ENCODE measurements around the gene PRRC2C.

DNA sequence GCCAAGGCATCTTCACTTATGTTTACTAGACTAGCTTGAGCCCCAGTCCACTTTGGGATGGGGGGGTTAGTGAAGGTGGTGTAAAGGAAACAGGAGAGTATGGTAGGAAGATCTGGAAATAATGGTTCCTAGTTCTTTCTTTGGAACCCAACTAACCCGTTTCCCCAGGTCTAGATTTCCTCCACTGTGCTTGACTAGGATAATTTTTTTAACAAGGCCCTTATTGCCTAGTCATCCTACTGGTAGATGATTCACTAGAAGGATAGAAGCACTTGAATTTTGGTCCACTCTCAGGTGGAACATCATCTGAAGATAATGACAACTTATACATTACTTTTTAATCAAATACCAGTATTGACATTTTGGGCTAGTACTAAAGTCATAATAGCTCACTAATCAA, 90.8 kb downstream of the PRRC2C start:
- TF ChIP-seq CTCF (IDR thresholded peaks at IDR 0.05) (no peak), POLR2A (IDR thresholded peaks at IDR 0.05) (no peak)

Data from vagina (tissue), 2 donors.